HEK293 (cell line): ENCODE measurements around the gene TXNRD3.

Experiments
- CTCF ChIA-PET: fragments of 350-600 bp; formaldehyde crosslinking; extraction: SDS; loops from one replicate; lab custom pipeline; 2021; ENCODE audit warnings: antibody characterized with exemption; lab: Yijun Ruan, JAX
- POLR2A ChIA-PET: fragments of 300-600 bp; formaldehyde crosslinking; extraction: SDS; loops from one replicate; lab custom pipeline; 2020; ENCODE audit warnings: antibody characterized with exemption, inconsistent platforms; lab: Yijun Ruan, JAX
- H3K27ac ChIP-seq: fragments of 200-500 bp; sonication (Bioruptor generic); 2 replicates; pipeline ENCODE4 v1.5.1; 2014; ENCODE audit warnings: low read depth, low read length, control low read depth, inconsistent platforms; ENCODE audit errors: extremely low read depth
- H3K36me3 ChIP-seq, 2 experiments: fragments of 200-500 bp in 1 of 2; sonication (Bioruptor generic) in 1 of 2; 1 replicate in 1 of 2; 2 replicates in 1 of 2; pipeline ENCODE4 v1.5.1; 2014 to 2017; ENCODE audit warnings: inconsistent platforms in 2 of 2, low read length in 2 of 2; ENCODE audit not compliant: control insufficient read depth in 2 of 2, insufficient read depth in 1 of 2
- H3K4me1 ChIP-seq: fragments of 200-500 bp; sonication (Bioruptor generic); 2 replicates; pipeline ENCODE4 v1.5.1; 2014; ENCODE audit warnings: mild to moderate bottlenecking, low read length, inconsistent platforms; ENCODE audit not compliant: control insufficient read depth, insufficient read depth
- H3K4me3 ChIP-seq: 2 replicates; pipeline ENCODE4 v1.5.1; 2011; ENCODE audit warnings: low read depth, mild to moderate bottlenecking, control low read depth, low read length, moderate library complexity
- H3K9me3 ChIP-seq: fragments of 200-500 bp; sonication (Bioruptor generic); 2 replicates; pipeline ENCODE4 v1.5.1; 2014; ENCODE audit warnings: low read depth, low read length, inconsistent platforms; ENCODE audit not compliant: control insufficient read depth, insufficient read depth
- GLI2 ChIP-seq: fragments of 450-650 bp; formaldehyde crosslinking; IDR thresholded peaks from 2 replicates; pipeline ENCODE4; 2017; ENCODE audit warnings: missing biosample characterization, missing genetic modification characterization, low read depth, borderline replicate concordance
- GLIS1 ChIP-seq: fragments of 450-650 bp; formaldehyde crosslinking; IDR thresholded peaks from 2 replicates; pipeline ENCODE4 v1.5.1; 2016; ENCODE audit warnings: missing biosample characterization, missing genetic modification characterization
- RBAK ChIP-seq: fragments of 450-650 bp; formaldehyde crosslinking; IDR thresholded peaks from 2 replicates; pipeline ENCODE4 v1.5.1; 2016; ENCODE audit warnings: missing biosample characterization, missing genetic modification characterization
- SCRT1 ChIP-seq: fragments of 450-650 bp; formaldehyde crosslinking; IDR thresholded peaks from 2 replicates; pipeline ENCODE4 v1.5.1; 2016; ENCODE audit warnings: missing biosample characterization, missing genetic modification characterization, borderline replicate concordance
- ZFP37 ChIP-seq: fragments of 450-650 bp; formaldehyde crosslinking; IDR thresholded peaks from 2 replicates; pipeline ENCODE4 v1.5.1; 2016; ENCODE audit warnings: missing biosample characterization, missing genetic modification characterization
- ZNF133 ChIP-seq: fragments of 450-650 bp; formaldehyde crosslinking; IDR thresholded peaks from 2 replicates; pipeline ENCODE4 v1.5.1; 2016; ENCODE audit warnings: missing biosample characterization, missing genetic modification characterization
- ZNF138 ChIP-seq: fragments of 450-650 bp; formaldehyde crosslinking; IDR thresholded peaks from 2 replicates; pipeline ENCODE4 v1.5.1; 2016; ENCODE audit warnings: missing biosample characterization, missing genetic modification characterization, borderline replicate concordance
- ZNF175 ChIP-seq: fragments of 450-650 bp; formaldehyde crosslinking; IDR thresholded peaks from 2 replicates; pipeline ENCODE4 v1.5.1; 2016; ENCODE audit warnings: missing biosample characterization, missing genetic modification characterization
- ZNF2 ChIP-seq: fragments of 450-650 bp; formaldehyde crosslinking; IDR thresholded peaks from 2 replicates; pipeline ENCODE4 v1.5.1; 2016; ENCODE audit warnings: missing biosample characterization, missing genetic modification characterization
- ZNF501 ChIP-seq: fragments of 450-650 bp; formaldehyde crosslinking; IDR thresholded peaks from 2 replicates; pipeline ENCODE4 v1.5.1; 2016; ENCODE audit warnings: missing biosample characterization, missing genetic modification characterization
- ZNF585B ChIP-seq: fragments of 450-650 bp; formaldehyde crosslinking; IDR thresholded peaks from 2 replicates; pipeline ENCODE4 v1.5.1; 2016; ENCODE audit warnings: missing biosample characterization, missing genetic modification characterization
- ZNF600 ChIP-seq: fragments of 450-650 bp; formaldehyde crosslinking; IDR thresholded peaks from 2 replicates; pipeline ENCODE4 v1.5.1; 2016; ENCODE audit warnings: missing biosample characterization, missing genetic modification characterization
- ZNF658 ChIP-seq: fragments of 450-650 bp; formaldehyde crosslinking; IDR thresholded peaks from 2 replicates; pipeline ENCODE4; 2016; ENCODE audit warnings: missing biosample characterization, missing genetic modification characterization
- ZNF830 ChIP-seq: fragments of 450-650 bp; IDR thresholded peaks from 2 replicates; pipeline ENCODE4 v1.5.0; 2018; ENCODE audit warnings: missing biosample characterization, missing genetic modification characterization, low read depth, mild to moderate bottlenecking, moderate library complexity
- ZNF837 ChIP-seq: fragments of 450-650 bp; formaldehyde crosslinking; IDR thresholded peaks from 2 replicates; pipeline ENCODE4 v1.5.1; 2016; ENCODE audit warnings: missing biosample characterization, missing genetic modification characterization
- ZSCAN16 ChIP-seq: fragments of 450-650 bp; formaldehyde crosslinking; IDR thresholded peaks from 2 replicates; pipeline ENCODE4 v1.5.1; 2016; ENCODE audit warnings: missing biosample characterization, missing genetic modification characterization
- TF ChIP-seq, protein P1 (sequence below): fragments of 450-650 bp; formaldehyde crosslinking; IDR thresholded peaks from 2 replicates; pipeline ENCODE4; 2016; ENCODE audit warnings: missing biosample characterization, missing genetic modification characterization
- TF ChIP-seq, protein P2 (sequence below): fragments of 450-650 bp; formaldehyde crosslinking; IDR thresholded peaks from 2 replicates; pipeline ENCODE4 v1.5.1; 2016; ENCODE audit warnings: missing biosample characterization, missing genetic modification characterization
- TF ChIP-seq, protein P3 (sequence below): sonication (generic); formaldehyde crosslinking; IDR thresholded peaks from 2 replicates; pipeline ENCODE4 v1.8.1; 2022; ENCODE audit warnings: mild to moderate bottlenecking, moderate library complexity, missing genetic modification reagents
- TF ChIP-seq, protein P4 (sequence below): fragments of 450-650 bp; formaldehyde crosslinking; IDR thresholded peaks from 2 replicates; pipeline ENCODE4 v1.5.1; 2016; ENCODE audit warnings: missing biosample characterization, missing genetic modification characterization, borderline replicate concordance

Gene TXNRD3

DNA sequence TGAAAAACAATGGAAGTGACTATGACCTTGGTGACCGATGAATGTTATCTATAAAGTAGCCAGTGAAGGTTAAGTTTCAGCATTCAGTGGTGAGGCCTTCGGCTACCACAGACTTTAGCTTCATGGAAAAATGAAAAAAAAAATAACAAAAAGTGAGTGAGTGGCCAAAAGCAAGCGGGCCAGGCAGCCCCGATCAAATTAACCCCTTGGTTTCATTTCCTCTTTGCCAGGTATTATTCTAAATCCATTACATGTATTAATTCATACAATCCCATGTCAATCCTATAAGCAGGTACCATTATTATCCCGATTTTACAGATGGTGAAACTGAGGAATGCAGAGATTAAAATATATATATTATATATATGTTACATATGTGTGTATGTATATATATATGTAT is 28.1 kb upstream of the TXNRD3 start:
- TF ChIP-seq ZNF658 (no peak), RBAK (tag by site-specific recombination) (no peak), SCRT1 (no peak), ZNF600 (tag by site-specific recombination) (no peak)
- TF ChIP-seq, protein P1, sequence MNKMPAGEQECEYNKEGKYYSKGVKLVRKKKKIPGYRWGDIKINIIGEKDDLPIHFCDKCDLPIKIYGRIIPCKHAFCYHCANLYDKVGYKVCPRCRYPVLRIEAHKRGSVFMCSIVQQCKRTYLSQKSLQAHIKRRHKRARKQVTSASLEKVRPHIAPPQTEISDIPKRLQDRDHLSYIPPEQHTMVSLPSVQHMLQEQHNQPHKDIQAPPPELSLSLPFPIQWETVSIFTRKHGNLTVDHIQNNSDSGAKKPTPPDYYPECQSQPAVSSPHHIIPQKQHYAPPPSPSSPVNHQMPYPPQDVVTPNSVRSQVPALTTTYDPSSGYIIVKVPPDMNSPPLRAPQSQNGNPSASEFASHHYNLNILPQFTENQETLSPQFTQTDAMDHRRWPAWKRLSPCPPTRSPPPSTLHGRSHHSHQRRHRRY (tag by site-specific recombination) = no peak
- POLR2A ChIA-PET = no interaction called here
- Histone ChIP-seq H3K4me1 (no peaks in the 10 kb centered on the region), H3K27ac (no peak overlapping the region), H3K36me3 (no peaks in the 10 kb centered on the region), H3K9me3 (no peaks in the 10 kb centered on the region), H3K4me3 (no peak overlapping the region)
- CTCF ChIA-PET = interaction anchor here (0.8 kb wide), 1 partner anchor 69 kb away, joined by 3 read pairs; no protein-coding TSS in a partner anchor

DNA sequence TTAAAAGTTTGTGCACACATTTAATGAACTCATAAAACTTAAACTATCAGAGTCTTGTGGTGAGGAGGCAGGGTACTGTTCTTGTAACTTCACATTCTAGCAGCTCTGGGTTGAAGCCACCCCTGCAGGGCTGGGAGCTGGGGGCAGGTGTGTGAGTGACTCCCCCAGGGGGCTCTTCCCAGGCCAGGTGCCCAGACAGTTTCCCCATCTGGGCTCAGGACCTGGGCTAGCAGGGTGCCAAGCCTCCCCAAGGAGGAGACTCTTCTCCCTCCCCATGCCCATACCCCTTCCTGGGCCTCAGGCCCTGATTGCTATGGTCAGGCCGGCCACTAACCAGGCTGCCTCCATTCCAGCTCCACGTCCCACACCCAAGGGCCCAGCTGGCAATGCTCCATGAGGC is 27.1 kb upstream of the TXNRD3 start:
- H3K9me3 ChIP-seq = no peaks in the 10 kb centered on the region
- no peak overlapping the region for H3K27ac ChIP-seq
- ChIA-PET POLR2A (no interaction called here), CTCF (no interaction called here)
- no peak overlapping the region for H3K4me3 ChIP-seq
- TF ChIP-seq ZNF830 (tag by site-specific recombination) = no peak
- no peak for TF ChIP-seq GLIS1 (tag by site-specific recombination)
- TF ChIP-seq GLI2 (tag by site-specific recombination) = no peak
- no peak for TF ChIP-seq ZNF2 (tag by site-specific recombination)
- no peak for TF ChIP-seq ZNF138
- TF ChIP-seq, protein P2, sequence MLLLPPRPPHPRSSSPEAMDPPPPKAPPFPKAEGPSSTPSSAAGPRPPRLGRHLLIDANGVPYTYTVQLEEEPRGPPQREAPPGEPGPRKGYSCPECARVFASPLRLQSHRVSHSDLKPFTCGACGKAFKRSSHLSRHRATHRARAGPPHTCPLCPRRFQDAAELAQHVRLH (tag by site-specific recombination) = no peak
- H3K36me3 ChIP-seq = no peaks in the 10 kb centered on the region
- H3K4me1 ChIP-seq = no peaks in the 10 kb centered on the region

DNA sequence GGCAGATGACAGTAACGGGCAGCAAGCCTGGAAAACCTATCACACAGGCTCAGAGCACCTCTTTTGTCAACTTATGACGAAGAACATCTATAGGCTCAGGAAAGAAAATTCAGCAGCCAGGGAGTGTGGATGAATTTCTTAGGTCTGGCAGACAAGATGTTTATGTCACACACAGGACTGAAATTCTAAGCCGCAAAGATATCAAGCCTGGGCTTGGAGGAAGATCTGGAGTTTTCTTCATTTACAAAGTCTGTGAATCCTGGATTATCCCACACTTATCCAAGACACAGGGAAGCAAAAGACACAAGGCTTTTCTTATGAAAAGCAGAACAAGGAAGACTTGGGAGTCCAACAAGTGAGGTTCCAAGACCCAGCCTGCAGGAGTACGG is 25.7 kb upstream of the TXNRD3 start:
- H3K9me3 ChIP-seq = no peaks in the 10 kb centered on the region
- TF ChIP-seq ZNF501 (tag by site-specific recombination) (no peak), ZNF837 (tag by site-specific recombination) (no peak), ZSCAN16 (no peak)
- TF ChIP-seq, protein P3, sequence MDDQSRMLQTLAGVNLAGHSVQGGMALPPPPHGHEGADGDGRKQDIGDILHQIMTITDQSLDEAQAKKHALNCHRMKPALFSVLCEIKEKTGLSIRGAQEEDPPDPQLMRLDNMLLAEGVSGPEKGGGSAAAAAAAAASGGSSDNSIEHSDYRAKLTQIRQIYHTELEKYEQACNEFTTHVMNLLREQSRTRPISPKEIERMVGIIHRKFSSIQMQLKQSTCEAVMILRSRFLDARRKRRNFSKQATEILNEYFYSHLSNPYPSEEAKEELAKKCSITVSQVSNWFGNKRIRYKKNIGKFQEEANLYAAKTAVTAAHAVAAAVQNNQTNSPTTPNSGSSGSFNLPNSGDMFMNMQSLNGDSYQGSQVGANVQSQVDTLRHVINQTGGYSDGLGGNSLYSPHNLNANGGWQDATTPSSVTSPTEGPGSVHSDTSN (CRISPR knock-in tag) = no peak
- no peaks in the 10 kb centered on the region for H3K36me3 ChIP-seq
- H3K4me1 ChIP-seq = no peaks in the 10 kb centered on the region
- H3K27ac ChIP-seq = no peak overlapping the region
- ChIA-PET CTCF (interaction anchor here (1.1 kb wide), 2 partner anchors 23 to 238 kb away, joined by 3 read pairs; partner anchors contain the start of gene CHCHD6), POLR2A (no interaction called here)
- H3K4me3 ChIP-seq = no peak overlapping the region

DNA sequence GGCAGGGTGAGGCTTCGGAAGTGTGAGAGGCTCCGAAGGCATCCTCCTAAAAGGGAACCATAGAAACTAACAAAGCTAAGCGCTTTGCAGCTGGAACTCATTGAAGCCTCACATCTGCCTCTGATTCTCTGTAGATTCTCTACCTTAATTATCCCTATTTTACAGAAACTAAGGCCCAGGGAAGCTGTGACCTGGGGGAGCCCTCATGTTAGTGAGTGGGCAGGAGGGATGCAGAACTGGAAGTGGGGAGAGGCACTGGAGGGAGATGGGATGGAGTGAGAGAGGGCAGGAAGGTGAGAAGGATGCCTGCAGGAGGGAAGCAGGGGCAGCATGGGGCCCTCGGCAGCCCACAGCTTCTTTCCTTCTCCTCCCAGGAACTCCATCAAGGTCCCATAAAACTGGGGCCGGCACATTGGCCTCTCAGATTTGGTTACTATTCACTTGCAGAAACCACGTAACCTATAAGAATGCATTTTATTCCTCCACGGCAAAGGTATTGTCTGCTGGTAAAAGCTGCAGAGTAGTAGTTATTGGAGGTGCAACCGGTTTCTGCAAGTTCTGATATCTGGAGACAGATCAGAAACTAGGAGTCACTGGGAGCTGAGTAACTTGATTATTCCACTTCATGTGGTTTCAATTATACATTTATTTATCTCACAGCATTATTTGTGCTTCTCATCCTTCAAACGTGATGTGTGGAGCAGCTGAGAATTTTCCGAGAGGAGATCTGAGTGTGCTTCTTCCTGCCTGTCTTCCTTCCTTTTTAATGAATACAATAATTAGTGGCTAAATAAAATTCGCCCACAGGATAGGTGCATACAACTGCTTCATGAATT is 25.1 kb upstream of the TXNRD3 start:
- Histone ChIP-seq H3K27ac (no peak overlapping the region), H3K9me3 (no peaks in the 10 kb centered on the region), H3K4me1 (no peaks in the 10 kb centered on the region), H3K36me3 (no peaks in the 10 kb centered on the region), H3K4me3 (no peak overlapping the region)
- ChIA-PET CTCF (interaction anchor here (0.7 to 2.3 kb wide), 14 partner anchors 9 to 774 kb away, joined by 3 to 8 read pairs (median 4); partner anchors contain the start of gene CHCHD6), POLR2A (no interaction called here)
- TF ChIP-seq GLIS1 (tag by site-specific recombination) = no peak
- TF ChIP-seq ZNF175 = no peak
- TF ChIP-seq, protein P4, sequence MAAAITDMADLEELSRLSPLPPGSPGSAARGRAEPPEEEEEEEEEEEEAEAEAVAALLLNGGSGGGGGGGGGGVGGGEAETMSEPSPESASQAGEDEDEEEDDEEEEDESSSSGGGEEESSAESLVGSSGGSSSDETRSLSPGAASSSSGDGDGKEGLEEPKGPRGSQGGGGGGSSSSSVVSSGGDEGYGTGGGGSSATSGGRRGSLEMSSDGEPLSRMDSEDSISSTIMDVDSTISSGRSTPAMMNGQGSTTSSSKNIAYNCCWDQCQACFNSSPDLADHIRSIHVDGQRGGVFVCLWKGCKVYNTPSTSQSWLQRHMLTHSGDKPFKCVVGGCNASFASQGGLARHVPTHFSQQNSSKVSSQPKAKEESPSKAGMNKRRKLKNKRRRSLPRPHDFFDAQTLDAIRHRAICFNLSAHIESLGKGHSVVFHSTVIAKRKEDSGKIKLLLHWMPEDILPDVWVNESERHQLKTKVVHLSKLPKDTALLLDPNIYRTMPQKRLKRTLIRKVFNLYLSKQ (tag by site-specific recombination) = no peak
- TF ChIP-seq ZFP37 (tag by site-specific recombination) = no peak
- TF ChIP-seq ZNF133 (tag by site-specific recombination) = no peak
- no peak for TF ChIP-seq ZNF585B
